GM12878 (cell line): Measurements from ENCODE around the gene MYO1E. TPM values are rescaled to one million over a fixed set of nuclear protein-coding genes. Genes with fewer than 3 reads are reported as not detected.
A peak's percentile ranks its signal among the peaks of the same experiment; 100 is the strongest.

Source experiments
- CHD4 ChIP-seq: fragments of 200-600 bp; sonication (generic); IDR thresholded peaks from 2 replicates; pipeline ENCODE4 v1.6.1; 2016; ENCODE audit warnings: mild to moderate bottlenecking
- CREB1 ChIP-seq: IDR thresholded peaks from 2 replicates; pipeline ENCODE4 v1.6.1; 2012; ENCODE audit warnings: low read depth, mild to moderate bottlenecking, inconsistent platforms
- CUX1 ChIP-seq: IDR thresholded peaks from 2 replicates; pipeline ENCODE4 v1.6.1; 2012; ENCODE audit warnings: improper control_type of control experiment, low read depth, low read length; ENCODE audit not compliant: insufficient replicate concordance
- ESRRA ChIP-seq: IDR thresholded peaks from 2 replicates; pipeline ENCODE4 v1.6.1; 2012; ENCODE audit warnings: mild to moderate bottlenecking, low read length, improper control_type of control experiment
- FOS ChIP-seq: IDR thresholded peaks from 3 replicates; pipeline ENCODE4 v1.6.1; 2011; ENCODE audit warnings: borderline replicate concordance; ENCODE audit not compliant: insufficient read length; ENCODE audit errors: extremely low read depth
- HDAC2 ChIP-seq: fragments of 200-600 bp; sonication (generic); IDR thresholded peaks from 2 replicates; pipeline ENCODE4 v1.6.1; 2017
- MXI1 ChIP-seq: fragments of 150-350 bp; IDR thresholded peaks from 2 replicates; pipeline ENCODE4 v1.6.1; 2011; ENCODE audit warnings: low read depth, mild to moderate bottlenecking, inconsistent platforms, low read length, improper control_type of control experiment
- NFXL1 ChIP-seq: fragments of 450-650 bp; IDR thresholded peaks from 2 replicates; pipeline ENCODE4 v1.6.1; 2017; ENCODE audit warnings: antibody characterized with exemption, mild to moderate bottlenecking, borderline replicate concordance
- NFYA ChIP-seq: IDR thresholded peaks from 2 replicates; pipeline ENCODE4 v1.6.1; 2011; ENCODE audit warnings: low read depth, mild to moderate bottlenecking, low read length, improper control_type of control experiment, borderline replicate concordance
- REST ChIP-seq: IDR thresholded peaks from 2 replicates; pipeline ENCODE4 v1.6.1; 2012; ENCODE audit warnings: mild to moderate bottlenecking, low read depth, low read length
- RUNX3 ChIP-seq: IDR thresholded peaks from 2 replicates; pipeline ENCODE4 v1.6.1; 2012; ENCODE audit warnings: low read length, inconsistent platforms
- SP1 ChIP-seq: IDR thresholded peaks from one replicate; pipeline ENCODE4 v1.6.1; 2011; ENCODE audit warnings: low read depth, low read length
- STAT1 ChIP-seq: fragments of 450-650 bp; conservative IDR thresholded peaks from 2 replicates; pipeline ENCODE4 v1.6.1; 2014; ENCODE audit warnings: antibody characterized with exemption, mild to moderate bottlenecking
- TCF3 ChIP-seq: IDR thresholded peaks from 2 replicates; pipeline ENCODE4 v1.6.1; 2012; ENCODE audit warnings: low read depth, mild to moderate bottlenecking, low read length, borderline replicate concordance; ENCODE audit not compliant: insufficient read depth
- USF2 ChIP-seq: IDR thresholded peaks from 2 replicates; pipeline ENCODE4 v1.6.1; 2011; ENCODE audit warnings: low read depth, low read length, improper control_type of control experiment, borderline replicate concordance
- ZBTB33 ChIP-seq: fragments of 450-650 bp; IDR thresholded peaks from 2 replicates; pipeline ENCODE4 v1.6.1; 2017; ENCODE audit warnings: mild to moderate bottlenecking
- ZNF274 ChIP-seq: IDR thresholded peaks from one replicate; pipeline ENCODE4 v1.8.0; 2011; ENCODE audit not compliant: insufficient read length, insufficient read depth
- ZNF384 ChIP-seq: IDR thresholded peaks from 2 replicates; pipeline ENCODE4 v1.6.1; 2012; ENCODE audit warnings: low read depth, mild to moderate bottlenecking, low read length, improper control_type of control experiment, borderline replicate concordance
- polyA plus RNA-seq, 11 experiments: library from polyadenylated mRNA; depleted of rRNA in 4 of 11; unstranded in 6 of 11; stranded (reverse) in 5 of 11; fragments of >200 nt; fragmentation: Nextera tagmentation in 4 of 11; fragmentation: Illumina TruSeq in 1 of 11; extraction: Ambion mirVana in 4 of 11; extraction: Trizol in 1 of 11; gene quantifications; 1 replicate in 1 of 11; 2 replicates in 10 of 11; pipeline versions ENCODE4 v1.2.1 to v1.2.3, GENCODE V29; 2011 to 2016; ENCODE audit warnings: inconsistent platforms in 2 of 11, missing spikeins in 2 of 11, low read depth in 1 of 11
- total RNA-seq, 4 experiments: library from RNA; depleted of rRNA in 3 of 4; stranded (reverse); fragments of >200 nt in 3 of 4; fragmentation: Illumina TruSeq in 1 of 4; extraction: Trizol in 1 of 4; gene quantifications; 2 replicates each; pipeline versions ENCODE4 v1.2.1 to v1.2.3, GENCODE V29; 2013 to 2021

The MYO1E gene
- total and polyA plus RNA-seq, 10 of the 15 experiments (the other 5 are each of a cell fraction or from before 2014, with no cell fraction given), result 10.3 to 266 (median 64.9) TPM

- TF ChIP-seq NFYA (no peak), SP1 (peak; percentile 38), ZNF384 (no peak), USF2 (no peak), MXI1 (peak; percentile 51), ZBTB33 (no peak), CHD4 (no peak), STAT1 (0 out of 2 replicates have a peak, but pooled peaks have one; percentile 41), CREB1 (peak; percentile 71; the same call in 1 of the 2 replicates), ZNF274 (no peak), ESRRA (no peak), CUX1 (no peak), RUNX3 (peak; percentile 13; the same call in 1 of the 2 replicates), REST (no peak), TCF3 (no peak), FOS (no peak), NFXL1 (no peak), HDAC2 (no peak)
Measured at GRCh38 chr15:59372352-59373211, at the start of gene MYO1E (continued).
